K562 (cell line): Measurements from ENCODE around the gene OR6S1. TPM values are rescaled to one million over a fixed set of nuclear protein-coding genes. Genes with fewer than 3 reads are reported as not detected.

Experiments used
- ARID4B ChIP-seq: sonication (generic); formaldehyde crosslinking; IDR thresholded peaks from 2 replicates; pipeline ENCODE4 v1.8.0; 2022; ENCODE audit warnings: mild to moderate bottlenecking, missing genetic modification reagents
- CREB1 ChIP-seq, 2 experiments: sonication (generic) in 1 of 2; formaldehyde crosslinking in 1 of 2; IDR thresholded peaks; 2 replicates each; pipeline versions ENCODE4 v1.6.1 to v1.8.0; 2012 to 2022; ENCODE audit warnings: inconsistent platforms in 1 of 2, mild to moderate bottlenecking in 1 of 2, missing genetic modification reagents in 1 of 2, moderate library complexity in 1 of 2
- E2F4 ChIP-seq: sonication (generic); formaldehyde crosslinking; IDR thresholded peaks from 2 replicates; pipeline ENCODE4 v1.8.0; 2022; ENCODE audit warnings: mild to moderate bottlenecking, low read depth, missing genetic modification reagents
- HSF4 ChIP-seq: fragments of 250-450 bp; sonication (Bioruptor Pico); IDR thresholded peaks from 2 replicates; pipeline ENCODE4 v2.1.2; 2022; ENCODE audit warnings: mild to moderate bottlenecking, moderate library complexity, borderline replicate concordance
- JUNB ChIP-seq: fragments of 450-650 bp; formaldehyde crosslinking; conservative IDR thresholded peaks from 2 replicates; pipeline ENCODE4 v1.4.0; 2020; ENCODE audit warnings: mild to moderate bottlenecking
- KDM4B ChIP-seq, 2 experiments: fragments of 450-650 bp in 1 of 2; sonication (generic) in 1 of 2; IDR thresholded peaks; 2 replicates each; pipeline ENCODE4 v1.6.1; 2016 to 2017; ENCODE audit warnings: borderline replicate concordance in 2 of 2, antibody characterized with exemption in 1 of 2, low read depth in 1 of 2, mild to moderate bottlenecking in 1 of 2
- MAFG ChIP-seq: fragments of 450-650 bp; conservative IDR thresholded peaks from 2 replicates; pipeline ENCODE4 v1.6.1; 2016; ENCODE audit warnings: missing genetic modification characterization, missing compliant biosample characterization
- MAFK ChIP-seq: IDR thresholded peaks from 2 replicates; pipeline ENCODE4 v1.6.1; 2011; ENCODE audit warnings: low read length, improper control_type of control experiment
- NCOA2 ChIP-seq, 2 experiments: fragments of 450-650 bp; IDR thresholded peaks; 2 replicates each; pipeline ENCODE4 v1.6.1; 2018; ENCODE audit warnings: mild to moderate bottlenecking in 2 of 2, moderate library complexity in 1 of 2; ENCODE audit not compliant: partially characterized antibody in 2 of 2
- NEUROD1 ChIP-seq: fragments of 150-350 bp; IDR thresholded peaks from 2 replicates; pipeline ENCODE4 v1.6.1; 2014; ENCODE audit warnings: borderline replicate concordance, low read length, low read depth; ENCODE audit not compliant: partially characterized antibody
- NR2C1 ChIP-seq, 2 experiments: fragments of 450-650 bp; IDR thresholded peaks; 2 replicates each; pipeline ENCODE4 v1.6.1; 2017; ENCODE audit warnings: mild to moderate bottlenecking in 2 of 2, antibody characterized with exemption in 1 of 2, inconsistent platforms in 1 of 2, missing compliant biosample characterization in 1 of 2, missing genetic modification characterization in 1 of 2
- NR3C1 ChIP-seq: sonication (generic); formaldehyde crosslinking; IDR thresholded peaks from 2 replicates; pipeline ENCODE4 v1.8.1; 2022; ENCODE audit warnings: missing genetic modification reagents
- OTX1 ChIP-seq: fragments of 450-650 bp; formaldehyde crosslinking; IDR thresholded peaks from 2 replicates; pipeline ENCODE4 v1.4.0; 2022; ENCODE audit warnings: mild to moderate bottlenecking
- RBFOX2 ChIP-seq: fragments of 200-400 bp; formaldehyde crosslinking; IDR thresholded peaks from 2 replicates; pipeline ENCODE4 v1.6.1; 2017; ENCODE audit warnings: low read depth, mild to moderate bottlenecking, low read length, moderate library complexity
- RHOXF2B ChIP-seq: fragments of 250-450 bp; sonication (Bioruptor Pico); conservative IDR thresholded peaks from 2 replicates; pipeline ENCODE4 v1.5.1; 2021
- SMAD3 ChIP-seq: fragments of 450-650 bp; formaldehyde crosslinking; conservative IDR thresholded peaks from 2 replicates; pipeline ENCODE4 v1.4.0; 2020; ENCODE audit warnings: mild to moderate bottlenecking
- SOX6 ChIP-seq: fragments of 450-650 bp; IDR thresholded peaks from 2 replicates; pipeline ENCODE4 v1.6.1; 2014; ENCODE audit warnings: mild to moderate bottlenecking
- TOE1 ChIP-seq, 2 experiments: fragments of 450-650 bp in 1 of 2; sonication (generic) in 1 of 2; formaldehyde crosslinking in 1 of 2; IDR thresholded peaks; 2 replicates each; pipeline versions ENCODE4 v1.7.1 to v1.8.0; 2016 to 2022; ENCODE audit warnings: borderline replicate concordance in 2 of 2, mild to moderate bottlenecking in 2 of 2, antibody characterized with exemption in 1 of 2, inconsistent platforms in 1 of 2, low read depth in 1 of 2, missing genetic modification reagents in 1 of 2, moderate library complexity in 1 of 2
- XRCC3 ChIP-seq: fragments of 450-650 bp; IDR thresholded peaks from 2 replicates; pipeline ENCODE4 v1.6.1; 2017; ENCODE audit warnings: mild to moderate bottlenecking, moderate library complexity
- ZNF23 ChIP-seq: fragments of 250-450 bp; sonication (Bioruptor Pico); IDR thresholded peaks from 2 replicates; pipeline ENCODE4 v1.4.0; 2020; ENCODE audit warnings: mild to moderate bottlenecking
- ZNF232 ChIP-seq: sonication (generic); formaldehyde crosslinking; IDR thresholded peaks from 2 replicates; pipeline ENCODE4 v1.8.0; 2022; ENCODE audit warnings: mild to moderate bottlenecking, missing genetic modification reagents
- ZNF280A ChIP-seq: fragments of 450-650 bp; IDR thresholded peaks from 2 replicates; pipeline ENCODE4 v1.6.1; 2018; ENCODE audit warnings: mild to moderate bottlenecking, low read depth; ENCODE audit not compliant: partially characterized antibody
- polyA plus RNA-seq, 8 experiments: library from polyadenylated mRNA; depleted of rRNA in 4 of 8; stranded (reverse) in 5 of 8; unstranded in 3 of 8; fragments of >200 nt; fragmentation: Nextera tagmentation in 2 of 8; fragmentation: Illumina TruSeq in 1 of 8; extraction: Ambion mirVana in 2 of 8; extraction: Trizol in 1 of 8; gene quantifications; 2 replicates each; pipeline versions ENCODE4 v1.2.1 to v1.2.3, GENCODE V29; 2011 to 2014; ENCODE audit warnings: inconsistent platforms in 1 of 8, missing spikeins in 1 of 8
- total RNA-seq, 7 experiments: library from RNA; depleted of rRNA in 6 of 7; stranded (reverse); fragments of >200 nt in 6 of 7; fragmentation: Illumina TruSeq in 2 of 7; extraction: Trizol in 2 of 7; gene quantifications; 2 replicates each; pipeline versions ENCODE4 v1.2.1 to v1.2.3, GENCODE V29; 2011 to 2021; ENCODE audit warnings: low replicate concordance in 1 of 7

Gene OR6S1
- total and polyA plus RNA-seq, 9 of the 15 experiments (the other 6 are each of a cell fraction or from before 2014, with no cell fraction given), result not detected

GRCh38 chr14:20618271-20618749 is 23.2 kb downstream of the OR6S1 start (continued):
- TF ChIP-seq RHOXF2B (CRISPR knock-in tag) (no peak), CREB1 (IDR thresholded peaks at IDR 0.05) (no peak), CREB1 (CRISPR knock-in tag; IDR thresholded peaks at IDR 0.05) (no peak), ARID4B (CRISPR knock-in tag) (no peak), JUNB (CRISPR knock-in tag) (no peak), NCOA2 (IDR thresholded peaks at IDR 0.05; ENCODE audit: partially characterized antibody in 2 of 2) (no peak), NR2C1 (IDR thresholded peaks at IDR 0.05) (no peak), NR2C1 (tag; IDR thresholded peaks at IDR 0.05) (no peak), E2F4 (CRISPR knock-in tag) (no peak), MAFK (peak; percentile 63; the same call in 1 of the 2 replicates), ZNF232 (CRISPR knock-in tag) (no peak), MAFG (tag) (peak; percentile 91), NR3C1 (CRISPR knock-in tag) (no peak), ZNF280A (no peak), OTX1 (CRISPR knock-in tag) (no peak), RBFOX2 (no peak), XRCC3 (no peak), SMAD3 (CRISPR knock-in tag) (no peak), NEUROD1 (no peak), SOX6 (peak; percentile 58), HSF4 (CRISPR knock-in tag) (no peak), TOE1 (IDR thresholded peaks at IDR 0.05; ENCODE audit: borderline replicate concordance) (no peak), TOE1 (CRISPR knock-in tag; IDR thresholded peaks at IDR 0.05; ENCODE audit: borderline replicate concordance, low read depth) (no peak), ZNF23 (no peak), KDM4B (IDR thresholded peaks at IDR 0.05; ENCODE audit: borderline replicate concordance in 2 of 2, low read depth in 1 of 2) (no peak)
